Prostate gland (tissue), 2 donors: ENCODE measurements around the gene ITPRID1.

Source experiments
- POLR2A ChIP-seq: fragments of 450-650 bp; IDR thresholded peaks from one replicate; pipeline ENCODE4 v1.6.1; 2016; ENCODE audit warnings: antibody characterized with exemption, mild to moderate bottlenecking
- POLR2AphosphoS5 ChIP-seq: sonication (generic); formaldehyde crosslinking; IDR thresholded peaks from one replicate; pipeline ENCODE4 v1.6.1; 2017; ENCODE audit warnings: antibody characterized with exemption
- TF ChIP-seq, protein P1 (sequence below), 4 experiments: fragments of 200-600 bp in 2 of 4; fragments of 450-650 bp in 2 of 4; sonication (generic) in 2 of 4; IDR thresholded peaks; 1 replicate in 3 of 4; 2 replicates in 1 of 4; pipeline ENCODE4 v1.5.1; 2016 to 2019; ENCODE audit warnings: antibody characterized with exemption in 4 of 4, mild to moderate bottlenecking in 2 of 4, moderate library complexity in 2 of 4

DNA sequence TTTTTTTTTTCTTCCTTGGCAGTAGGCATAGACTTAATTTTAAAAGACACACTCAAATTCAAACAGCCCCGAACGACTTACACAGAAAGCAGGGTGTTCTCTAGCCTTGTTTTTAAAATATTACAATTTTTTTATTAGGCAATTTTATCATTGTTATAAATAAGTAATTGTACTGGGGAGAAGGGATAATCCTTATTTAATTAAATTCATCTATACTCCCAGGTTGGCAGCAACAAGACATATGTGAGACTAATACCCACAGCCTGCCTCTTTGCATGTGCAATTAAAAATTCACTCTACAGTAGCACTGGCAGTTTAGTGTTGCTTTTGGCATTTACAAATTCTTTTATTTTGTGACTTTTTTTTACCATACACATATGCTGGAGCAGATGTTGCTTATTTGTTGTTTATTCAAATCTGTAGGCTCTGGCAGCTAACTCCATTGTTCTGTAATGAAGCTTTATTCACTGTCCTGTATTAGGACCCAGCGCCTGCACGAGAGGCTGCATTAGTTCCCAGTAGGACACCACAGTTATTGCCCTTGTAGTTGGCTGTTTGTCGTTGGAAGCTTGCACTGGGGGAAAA lies 88.2 kb downstream of the ITPRID1 start:
- TF ChIP-seq, protein P1, sequence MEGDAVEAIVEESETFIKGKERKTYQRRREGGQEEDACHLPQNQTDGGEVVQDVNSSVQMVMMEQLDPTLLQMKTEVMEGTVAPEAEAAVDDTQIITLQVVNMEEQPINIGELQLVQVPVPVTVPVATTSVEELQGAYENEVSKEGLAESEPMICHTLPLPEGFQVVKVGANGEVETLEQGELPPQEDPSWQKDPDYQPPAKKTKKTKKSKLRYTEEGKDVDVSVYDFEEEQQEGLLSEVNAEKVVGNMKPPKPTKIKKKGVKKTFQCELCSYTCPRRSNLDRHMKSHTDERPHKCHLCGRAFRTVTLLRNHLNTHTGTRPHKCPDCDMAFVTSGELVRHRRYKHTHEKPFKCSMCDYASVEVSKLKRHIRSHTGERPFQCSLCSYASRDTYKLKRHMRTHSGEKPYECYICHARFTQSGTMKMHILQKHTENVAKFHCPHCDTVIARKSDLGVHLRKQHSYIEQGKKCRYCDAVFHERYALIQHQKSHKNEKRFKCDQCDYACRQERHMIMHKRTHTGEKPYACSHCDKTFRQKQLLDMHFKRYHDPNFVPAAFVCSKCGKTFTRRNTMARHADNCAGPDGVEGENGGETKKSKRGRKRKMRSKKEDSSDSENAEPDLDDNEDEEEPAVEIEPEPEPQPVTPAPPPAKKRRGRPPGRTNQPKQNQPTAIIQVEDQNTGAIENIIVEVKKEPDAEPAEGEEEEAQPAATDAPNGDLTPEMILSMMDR (IDR thresholded peaks at IDR 0.05): no peak
- TF ChIP-seq POLR2A (no peak), POLR2AphosphoS5 (no peak)
